ENCODE measurements around the gene NCAM1.

Gene NCAM1

DNA sequence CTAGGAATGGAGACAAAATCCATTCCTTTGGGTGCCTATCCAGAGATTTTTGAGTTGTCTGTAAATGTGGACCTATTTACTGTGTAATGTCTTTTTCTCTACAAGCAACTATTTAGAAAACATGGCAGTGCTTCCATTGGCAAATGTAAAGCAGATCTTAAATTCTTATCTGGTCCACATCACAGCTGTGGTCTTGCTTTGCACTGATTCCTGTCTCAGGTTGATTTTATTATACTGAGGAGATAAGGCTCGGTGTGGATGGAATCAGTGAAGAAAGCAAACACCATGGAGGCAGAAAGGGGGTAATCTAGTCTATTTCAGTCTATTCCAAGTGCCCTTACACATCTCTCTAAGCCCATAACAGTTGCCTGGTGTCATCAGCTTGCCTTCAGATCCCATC lies 160.5 kb downstream of the NCAM1 start:
- DNase-seq (ENCODE audit: insufficient read length, low spot score) = no peak
- FAIRE-seq = no peak

DNA sequence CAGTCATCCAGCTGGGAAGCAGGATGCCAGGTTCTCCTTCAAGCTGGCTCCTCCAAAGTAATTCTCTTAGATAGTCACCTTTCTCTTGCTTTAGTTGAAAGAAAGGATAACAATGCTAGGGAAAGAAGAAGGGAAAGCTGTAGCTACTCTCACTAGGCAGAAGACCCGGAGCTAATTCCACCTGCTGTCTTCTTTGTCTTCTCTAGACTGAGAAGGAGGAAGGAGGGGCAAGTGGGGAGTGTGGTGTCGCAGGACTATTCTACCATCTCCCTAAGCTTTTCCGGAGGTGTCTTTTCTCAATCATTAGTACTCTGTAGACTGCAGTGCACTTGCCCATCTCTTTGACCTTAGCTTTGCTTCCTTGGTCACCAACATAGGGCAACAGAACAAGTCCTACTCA lies 162.8 kb downstream of the NCAM1 start:
- no peak for FAIRE-seq
- DNase-seq (ENCODE audit: insufficient read length, low spot score) = no peak

DNA sequence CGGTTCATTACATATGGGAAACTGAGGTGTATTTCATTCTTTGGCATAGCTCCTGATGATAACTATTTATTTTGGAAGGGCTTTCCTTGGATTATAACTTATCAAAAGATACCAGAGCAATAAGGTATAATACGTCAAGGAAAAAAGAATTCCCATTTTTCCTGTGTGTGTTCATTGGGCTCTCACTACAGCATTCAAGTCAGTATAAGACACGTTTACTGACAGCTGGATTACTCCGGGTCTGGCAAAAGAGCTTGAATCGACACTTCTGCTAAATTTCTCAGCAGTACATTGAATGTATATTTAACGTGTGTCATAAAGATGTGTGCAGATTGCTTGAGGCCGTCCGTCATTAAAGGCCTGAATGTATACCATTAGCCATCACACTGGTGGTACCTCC lies 163.4 kb downstream of the NCAM1 start:
- FAIRE-seq (no peak), DNase-seq (ENCODE audit: insufficient read length, low spot score) (no peak)

DNA sequence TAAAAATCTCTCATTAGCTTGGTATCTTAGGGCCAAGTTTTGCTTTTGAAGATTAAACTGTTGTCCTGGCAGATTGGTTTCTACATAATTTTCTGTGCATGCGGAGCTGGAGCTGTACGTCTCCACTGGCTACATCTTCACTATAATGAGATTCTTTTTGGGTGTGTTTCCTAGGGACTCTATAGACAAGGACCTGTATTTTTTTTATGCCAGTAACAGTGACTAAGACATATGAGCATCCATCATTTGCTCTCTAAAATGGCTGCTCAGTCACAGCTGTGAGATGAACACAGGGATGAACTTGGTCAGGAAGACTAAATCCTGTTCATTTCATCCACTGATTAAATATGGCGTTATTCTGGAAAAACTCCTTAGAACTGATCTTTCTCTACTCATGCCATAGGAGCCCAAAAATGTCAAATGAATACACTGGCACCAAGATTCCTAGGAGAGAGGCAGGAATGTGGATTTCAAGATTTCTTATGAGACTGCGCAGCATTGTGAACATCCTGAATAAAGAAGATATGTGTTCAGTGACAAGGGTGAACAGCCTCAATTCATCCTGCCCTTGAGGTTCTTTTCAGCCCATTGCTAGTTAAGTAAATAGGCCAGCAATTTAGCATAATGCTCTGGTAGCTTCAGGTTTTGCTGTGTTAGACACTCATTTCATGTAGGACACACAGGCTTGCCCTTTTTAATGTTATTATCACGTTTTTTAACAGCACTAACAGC lies 168.2 kb downstream of the NCAM1 start:
- FAIRE-seq (no peak), DNase-seq (ENCODE audit: insufficient read length, low spot score) (no peak)

DNA sequence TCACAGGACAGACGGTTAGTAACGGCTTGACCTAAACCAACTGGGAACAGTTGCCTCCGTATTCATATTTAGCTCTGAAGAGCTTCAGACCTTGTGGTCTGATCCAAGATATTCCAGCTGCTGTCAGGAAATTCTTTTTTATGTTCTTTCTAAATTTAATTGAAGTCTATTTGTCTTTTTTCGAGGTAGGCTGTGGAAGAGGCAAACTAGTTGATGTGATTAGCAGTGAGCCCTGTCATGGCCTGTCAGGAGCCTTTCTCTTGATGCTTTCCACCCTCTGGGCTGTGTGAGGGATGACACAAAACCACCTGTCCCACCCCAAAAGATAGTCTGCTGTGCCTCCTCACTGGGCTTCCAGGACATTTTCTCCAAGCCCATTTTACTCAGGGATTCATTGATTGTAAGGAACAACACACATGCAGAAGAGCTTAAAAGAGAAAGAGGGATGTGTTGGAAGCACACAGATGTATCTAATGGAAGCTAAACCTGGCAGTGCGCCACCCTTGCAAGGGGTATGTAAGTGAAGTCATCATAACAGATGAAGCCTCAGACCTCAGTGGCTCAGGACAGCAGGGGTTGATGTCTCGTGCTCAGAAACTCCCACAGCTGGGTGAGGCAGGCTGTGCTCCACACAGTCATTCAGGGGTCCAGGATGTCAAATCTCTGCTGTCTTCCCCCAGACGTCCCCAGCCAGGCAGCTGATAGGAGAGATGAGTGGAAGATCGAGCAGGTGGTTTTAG lies 170.0 kb downstream of the NCAM1 start:
- FAIRE-seq (no peak), DNase-seq (ENCODE audit: insufficient read length, low spot score) (no peak)

DNA sequence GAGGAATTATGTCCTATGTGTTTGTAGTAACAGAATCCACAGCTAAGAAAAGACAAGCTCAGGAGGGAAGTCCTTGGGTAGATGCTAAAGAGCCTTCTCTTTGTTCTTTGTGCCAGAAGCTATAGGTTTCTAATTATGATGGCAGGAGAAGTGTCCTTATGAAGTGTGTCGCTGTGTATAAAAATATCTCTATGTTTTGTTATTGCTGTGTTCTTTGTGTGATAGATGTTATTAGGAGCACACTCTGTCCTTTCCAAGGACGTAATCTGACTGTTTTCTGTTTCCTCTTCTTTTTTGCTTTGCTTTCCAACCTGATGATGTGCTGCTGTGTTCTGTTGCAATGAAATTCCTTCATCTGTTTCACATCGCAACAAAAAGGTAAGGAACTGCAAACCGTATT lies 171.9 kb downstream of the NCAM1 start:
- no peak for FAIRE-seq

DNA sequence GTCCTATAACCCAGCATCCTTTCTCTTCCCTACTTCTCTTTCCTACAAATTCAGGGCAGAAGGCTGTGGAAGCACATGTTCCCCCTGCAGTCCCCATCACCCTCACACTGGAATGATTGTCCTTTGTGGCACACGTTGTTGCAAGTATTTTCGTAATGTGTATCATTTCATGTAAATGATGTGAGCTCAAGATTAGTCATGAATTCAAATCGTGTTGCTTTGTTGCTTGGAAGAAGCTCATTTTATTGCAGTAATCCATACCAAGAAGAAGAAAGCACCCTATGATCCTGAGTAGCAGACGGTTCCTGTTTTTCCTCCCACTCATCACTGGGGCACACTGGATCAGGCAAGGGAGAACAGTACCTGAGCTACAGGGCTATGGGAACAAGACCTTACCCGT lies 173.4 kb downstream of the NCAM1 start:
- DNase-seq (ENCODE audit: insufficient read length, low spot score) (no peak), FAIRE-seq (no peak)

More for the DNA sequence above, 171.9 kb downstream of the NCAM1 start:
- DNase-seq (ENCODE audit: insufficient read length, low spot score) = no peak

DNA sequence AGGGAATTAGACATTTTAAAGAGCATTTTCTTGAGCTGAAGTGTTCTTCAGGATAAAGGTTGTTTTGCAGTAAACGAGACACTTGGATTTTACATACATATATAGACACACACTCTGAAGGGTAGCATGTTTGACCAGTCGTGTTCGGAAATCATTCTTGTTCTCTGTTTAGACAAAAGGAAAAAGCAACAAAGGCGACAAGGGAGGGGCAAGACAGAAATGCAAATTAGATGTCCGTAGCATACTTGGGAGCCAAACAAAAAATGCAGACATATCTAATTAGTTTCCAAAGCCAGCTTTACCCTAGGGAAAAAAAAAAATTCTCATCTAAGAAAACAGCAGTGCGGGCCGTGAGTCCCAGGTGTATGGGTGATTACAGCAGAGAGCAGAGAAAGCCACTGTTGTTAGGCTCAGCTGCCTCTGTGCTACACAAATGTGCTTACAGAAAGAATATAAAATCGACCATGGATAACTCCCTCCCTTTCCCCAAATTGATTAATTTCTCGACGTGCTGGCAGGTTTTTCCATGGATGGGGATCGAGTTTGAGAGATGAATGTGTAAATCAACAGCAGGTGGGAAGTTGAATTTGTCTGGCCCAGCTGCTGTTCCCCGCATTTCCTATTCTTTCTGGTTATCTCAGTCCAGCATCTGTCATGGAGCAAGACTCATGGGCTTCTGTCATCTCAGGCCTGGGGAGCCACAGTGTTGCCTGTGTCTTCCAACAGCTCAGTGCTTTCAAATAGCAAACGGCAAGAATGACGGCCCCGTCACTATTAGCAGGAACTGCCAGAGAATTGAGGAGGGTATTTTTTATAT lies 176.7 kb downstream of the NCAM1 start:
- DNase-seq (ENCODE audit: insufficient read length, low spot score) (no peak), FAIRE-seq (no peak)

DNA sequence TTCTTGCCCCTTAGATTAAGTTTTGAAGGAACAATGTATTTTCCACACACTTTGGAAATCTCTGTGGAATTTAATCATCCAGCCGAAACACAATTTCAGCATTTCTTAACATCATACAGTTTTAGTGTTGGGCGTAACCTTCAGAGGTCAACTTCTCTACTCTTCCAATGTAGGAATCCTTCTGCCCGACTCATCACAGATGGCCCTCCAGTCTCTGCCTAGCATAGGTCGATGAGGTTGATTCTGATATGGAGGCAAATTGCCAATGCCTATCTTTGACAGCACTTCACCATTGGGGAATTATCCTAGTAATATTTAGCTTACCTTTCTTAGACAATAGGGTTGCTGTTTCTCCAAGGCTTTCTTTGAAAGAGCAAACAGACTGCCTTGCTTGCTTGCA lies 177.5 kb downstream of the NCAM1 start:
- DNase-seq (ENCODE audit: insufficient read length, low spot score) (no peak), FAIRE-seq (no peak)

DNA sequence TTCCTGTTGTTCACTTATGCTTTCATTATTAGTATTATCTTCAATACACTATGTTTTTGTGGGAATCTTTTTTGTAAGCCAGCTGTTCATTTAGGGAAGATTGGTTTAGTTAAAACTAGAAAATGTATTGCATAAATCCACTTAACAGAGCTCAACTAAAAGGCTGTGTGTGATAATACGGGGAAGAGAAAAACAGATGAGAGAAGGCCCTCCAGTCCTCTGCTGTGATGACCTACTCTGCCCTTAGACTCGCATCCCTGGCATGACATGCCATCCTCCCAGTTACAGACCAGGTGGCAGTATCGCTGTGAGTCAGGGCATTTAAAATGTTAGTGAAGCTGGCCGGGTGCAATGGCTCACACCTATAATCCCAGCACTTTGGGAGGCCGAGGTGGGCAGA lies 179.8 kb downstream of the NCAM1 start:
- FAIRE-seq (no peak), DNase-seq (ENCODE audit: insufficient read length, low spot score) (no peak)

DNA sequence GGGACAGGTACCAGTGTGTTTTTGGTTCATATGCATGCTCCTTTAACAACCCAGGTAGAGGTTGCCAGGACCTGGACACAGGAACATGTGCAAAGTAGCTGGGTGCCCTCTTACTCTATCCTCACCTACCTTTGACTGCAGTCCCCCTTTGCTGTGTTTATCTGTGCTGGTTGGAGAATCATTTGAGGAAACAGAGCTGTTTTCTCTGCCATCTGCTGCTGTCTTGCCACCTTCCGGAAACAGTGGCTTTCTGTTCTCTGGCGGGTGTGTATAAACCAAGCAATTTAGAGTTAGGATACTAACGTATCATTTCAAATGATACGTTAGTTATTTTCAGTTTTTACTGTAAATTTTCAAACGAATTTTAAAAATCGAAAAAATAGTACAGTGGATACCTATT lies 181.3 kb downstream of the NCAM1 start:
- no peak for DNase-seq (ENCODE audit: insufficient read length, low spot score)
- FAIRE-seq = no peak

DNA sequence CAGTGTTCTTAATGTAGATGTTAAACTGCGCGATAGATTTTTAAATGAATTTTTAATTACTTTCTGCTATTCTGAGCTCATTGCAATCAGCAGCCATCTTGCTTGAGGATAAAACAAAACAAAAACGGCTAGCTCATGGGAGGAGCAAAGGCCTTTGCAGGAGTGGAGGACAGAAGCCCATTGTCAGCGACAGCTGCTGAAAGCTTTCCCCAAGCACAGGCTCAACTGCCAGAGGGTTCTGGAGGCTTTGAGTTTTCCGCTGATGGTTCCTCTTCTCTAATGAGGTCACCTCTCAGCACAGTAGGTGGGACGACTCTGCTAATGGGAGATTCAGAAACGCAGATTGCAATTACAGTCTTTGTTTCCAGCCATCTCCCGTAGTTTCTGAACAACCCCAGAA lies 186.0 kb downstream of the NCAM1 start:
- no peak for FAIRE-seq
- DNase-seq (ENCODE audit: insufficient read length, low spot score) = no peak

DNA sequence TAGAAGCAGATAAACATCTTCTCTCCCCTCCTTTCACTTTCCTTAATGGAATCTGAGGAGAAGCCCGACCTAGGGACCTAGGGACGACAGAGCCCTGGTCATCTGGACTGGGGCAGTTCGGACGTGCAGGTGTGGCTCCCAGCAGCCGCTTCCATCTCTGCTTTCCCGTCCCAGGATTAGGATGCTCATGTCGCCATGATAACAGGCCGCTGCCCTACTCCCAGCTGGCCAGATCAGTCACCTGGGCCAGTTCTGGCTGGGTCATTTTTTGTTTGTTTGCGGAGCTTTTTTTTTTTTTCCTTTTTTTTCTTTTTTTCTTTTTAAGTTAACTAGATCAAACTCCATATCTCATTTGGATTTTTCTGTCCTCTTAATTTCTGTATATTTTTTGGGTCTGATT lies 186.9 kb downstream of the NCAM1 start:
- FAIRE-seq (no peak), DNase-seq (ENCODE audit: insufficient read length, low spot score) (no peak)

DNA sequence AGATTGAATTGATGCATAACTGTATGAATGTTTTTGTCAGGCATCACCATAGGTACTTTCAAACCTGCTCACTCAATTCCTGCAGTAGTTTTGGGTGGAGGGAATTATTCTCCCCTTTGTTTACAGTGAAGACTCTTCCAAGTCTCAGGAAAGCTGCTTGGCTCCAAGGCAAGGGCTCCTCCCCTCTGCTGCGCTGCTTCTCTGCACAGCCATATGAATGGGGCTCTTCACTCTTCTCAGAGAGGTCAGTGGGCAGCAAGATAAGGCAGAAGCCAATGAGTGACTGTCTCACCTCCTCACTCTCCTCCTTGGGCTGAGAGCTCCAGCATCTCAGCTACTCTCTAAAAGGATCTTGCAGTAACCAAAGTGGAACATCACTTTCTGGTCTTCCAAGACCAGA lies 187.4 kb downstream of the NCAM1 start:
- DNase-seq (ENCODE audit: insufficient read length, low spot score) = no peak
- FAIRE-seq = no peak

DNA sequence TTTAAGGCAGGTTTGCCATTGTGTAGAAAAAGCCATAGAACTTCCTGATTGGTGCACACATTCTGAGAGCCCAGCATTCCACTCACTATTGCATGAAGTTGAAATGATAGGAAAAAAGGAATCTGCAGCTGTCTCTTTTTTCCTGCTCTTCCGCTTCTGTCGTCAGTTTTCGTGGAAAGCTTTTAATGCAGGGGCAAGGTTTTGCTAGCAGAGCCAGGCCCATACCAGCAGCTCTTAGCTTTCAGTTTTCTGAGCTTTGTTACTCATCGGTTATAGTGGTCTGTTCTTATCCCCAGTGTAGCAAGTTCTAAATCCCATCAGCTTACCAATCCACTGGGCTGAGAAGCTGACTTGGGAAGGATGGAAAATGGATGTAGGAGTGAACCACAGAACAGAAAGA lies 190.3 kb downstream of the NCAM1 start:
- FAIRE-seq (no peak), DNase-seq (ENCODE audit: insufficient read length, low spot score) (no peak)

DNA sequence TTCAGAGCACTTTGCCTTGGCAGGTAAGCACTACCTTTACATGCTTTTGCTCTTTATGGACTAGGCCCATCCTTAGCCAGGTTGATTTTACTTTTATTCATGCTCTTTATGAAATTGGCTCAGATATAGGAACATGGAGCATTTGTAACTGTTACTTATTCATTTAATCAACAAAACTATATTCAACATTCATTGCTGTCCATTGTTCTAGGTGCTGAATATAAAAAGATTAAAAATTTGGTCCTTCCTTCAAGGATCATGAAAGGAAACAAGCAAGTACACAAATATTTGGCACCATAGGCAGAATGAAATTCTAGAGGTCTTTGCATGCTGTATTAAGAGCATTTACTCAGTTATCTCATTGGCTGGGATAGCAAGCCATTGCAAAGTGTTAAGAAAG lies 191.3 kb downstream of the NCAM1 start:
- no peak for FAIRE-seq
- no peak for DNase-seq (ENCODE audit: insufficient read length, low spot score)

DNA sequence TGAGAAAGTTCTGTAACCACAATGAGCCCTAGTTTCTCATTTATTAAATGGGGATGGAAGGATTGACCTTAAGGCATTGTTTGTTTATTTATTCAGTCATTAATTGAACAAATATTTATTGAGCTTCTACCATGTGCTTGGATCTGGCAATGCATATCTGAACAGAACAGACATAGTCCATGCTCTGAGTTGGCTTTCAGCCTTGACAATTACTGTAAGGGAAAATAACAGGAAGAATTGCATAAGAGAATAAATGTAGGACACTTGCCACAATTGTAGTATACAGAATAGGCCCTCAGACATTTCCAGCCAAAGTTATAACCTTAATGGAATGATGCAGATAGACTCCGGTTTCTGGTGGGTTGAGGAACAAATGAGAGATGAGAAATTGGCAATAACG lies 192.6 kb downstream of the NCAM1 start:
- DNase-seq (ENCODE audit: insufficient read length, low spot score) (no peak), FAIRE-seq (no peak)

DNA sequence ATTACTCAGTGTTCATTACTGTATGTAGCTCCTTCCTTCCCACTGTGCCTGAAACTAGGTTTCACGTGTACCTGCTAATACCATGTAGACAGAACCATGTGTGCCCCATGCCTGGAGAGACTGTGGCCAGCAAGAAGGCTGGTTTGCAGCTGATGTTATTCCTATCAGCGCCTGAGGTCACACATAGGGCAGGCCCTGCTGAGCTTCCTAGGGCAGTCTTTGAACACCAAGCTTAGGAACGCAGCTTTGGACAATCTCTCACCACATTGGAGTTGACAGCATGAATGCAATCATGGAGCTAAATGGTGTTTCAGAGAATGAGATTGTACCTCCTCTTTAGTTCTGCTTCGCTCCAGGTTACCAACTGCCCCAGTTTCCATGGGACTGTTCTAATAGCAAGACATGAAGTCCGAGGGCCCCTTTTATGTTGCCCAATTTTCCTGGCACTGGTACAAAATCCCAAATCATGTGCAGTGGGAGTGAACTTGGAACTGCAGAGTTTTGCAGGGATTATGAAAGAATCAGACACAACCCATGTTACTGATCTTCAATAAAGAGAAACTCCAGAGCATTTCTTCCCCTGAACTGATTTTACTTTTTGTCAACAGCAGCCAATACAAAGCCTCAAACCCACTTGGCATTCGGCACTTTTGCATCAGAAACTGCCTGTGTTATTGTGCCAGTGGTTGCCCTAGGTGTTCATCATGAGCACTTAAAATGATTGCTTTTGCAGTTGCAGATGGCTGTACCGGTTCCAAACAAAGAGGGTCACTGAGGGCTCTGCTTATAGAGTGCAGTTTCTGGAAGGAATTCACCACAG lies 199.0 kb downstream of the NCAM1 start:
- no peak for DNase-seq (ENCODE audit: insufficient read length, low spot score)
- no peak for FAIRE-seq

DNA sequence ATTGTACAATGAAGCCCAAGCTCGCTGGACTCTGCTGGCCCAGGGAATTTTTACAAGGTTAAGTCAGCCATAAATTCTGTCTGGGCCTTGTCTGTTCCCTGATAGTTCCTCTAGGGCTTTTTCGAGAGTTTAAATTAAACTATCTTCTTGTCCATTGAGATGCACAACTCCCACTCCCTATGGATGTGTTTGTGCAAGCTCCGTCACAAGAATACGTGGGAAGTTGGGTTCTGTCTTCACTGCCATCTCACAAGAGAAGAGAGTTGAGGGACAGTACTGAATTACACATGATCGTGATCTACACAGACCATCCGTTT lies 199.5 kb downstream of the NCAM1 start:
- DNase-seq (ENCODE audit: insufficient read length, low spot score) (no peak), FAIRE-seq (no peak)

DNA sequence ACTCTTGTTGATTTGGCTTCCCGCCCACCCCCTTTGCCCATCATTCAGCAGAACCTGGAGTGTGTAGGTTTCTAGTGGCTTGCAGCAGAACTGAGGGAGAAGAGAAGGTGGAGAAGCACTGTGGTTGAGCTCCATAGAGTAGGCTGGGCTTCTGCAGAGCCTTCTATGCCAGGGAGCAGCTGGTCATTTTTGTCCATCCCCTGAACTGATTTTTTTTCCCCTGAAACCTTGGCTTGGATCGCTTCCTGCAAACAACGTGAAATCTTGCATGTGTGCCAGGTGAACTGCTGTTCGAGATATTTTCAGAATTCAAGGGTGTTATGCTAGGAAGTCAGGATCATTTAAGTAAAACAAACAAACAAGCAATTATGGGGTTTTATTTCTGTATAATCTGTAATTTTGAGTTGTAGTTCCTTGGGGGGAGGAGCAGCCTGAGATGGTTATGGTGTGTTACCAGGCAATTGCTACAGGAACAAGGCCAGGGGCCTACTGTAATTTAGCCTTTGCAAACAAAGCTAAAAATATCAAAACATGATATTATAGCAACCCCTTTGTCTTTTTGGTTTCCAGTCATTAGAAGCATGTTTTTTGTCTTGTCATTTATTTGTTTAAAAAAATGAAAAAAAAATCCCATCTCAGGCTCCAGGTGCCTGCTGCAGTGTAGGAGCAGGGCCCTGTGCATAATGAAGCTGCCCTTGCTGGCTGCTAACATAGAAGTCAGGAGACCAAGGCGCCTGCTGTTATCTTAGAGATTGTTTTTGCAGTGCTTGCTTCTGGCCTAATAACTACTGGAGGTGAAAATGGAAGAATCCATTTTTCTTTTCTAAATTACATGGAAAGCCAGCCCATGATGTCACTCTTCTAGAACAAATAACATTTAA lies 200.7 kb downstream of the NCAM1 start:
- no peak for FAIRE-seq
- DNase-seq (ENCODE audit: insufficient read length, low spot score) = no peak
